HG02678 (cell line): ENCODE data around the gene GALNTL6.

Experiments
- ATAC-seq: cut with Tn5 transposase; IDR thresholded peaks from one replicate; pipeline ENCODE4 v1.9.1; 2021; ENCODE audit warnings: mild to moderate bottlenecking, moderate library complexity; ENCODE audit not compliant: unreplicated experiment

GALNTL6 gene

GRCh38 chr4:171985129-171985528 is 171.9 kb downstream of the GALNTL6 start:
- no peak for ATAC-seq

GRCh38 chr4:171993247-171993646 is 180.0 kb downstream of the GALNTL6 start:
- ATAC-seq, result no peak

GRCh38 chr4:172007889-172008288 is 194.7 kb downstream of the GALNTL6 start:
- ATAC-seq, result no peak

- no peak for ATAC-seq
Observed at GRCh38 chr4:172009446-172010230, 196.4 kb downstream of the GALNTL6 start.

- ATAC-seq, result no peak
Observed at GRCh38 chr4:172011196-172011595, 198.0 kb downstream of the GALNTL6 start.

- ATAC-seq, result no peak
Observed at GRCh38 chr4:172018358-172018757, 205.2 kb downstream of the GALNTL6 start.

- ATAC-seq, result no peak
Observed at GRCh38 chr4:172035562-172035961, 222.4 kb downstream of the GALNTL6 start.

- no peak for ATAC-seq
Observed at GRCh38 chr4:172040766-172041165, 227.6 kb downstream of the GALNTL6 start.

- no peak for ATAC-seq
Observed at GRCh38 chr4:172042714-172043114, 229.5 kb downstream of the GALNTL6 start.

GRCh38 chr4:172045981-172046380 is 232.8 kb downstream of the GALNTL6 start:
- no peak for ATAC-seq

- ATAC-seq, result no peak
Observed at GRCh38 chr4:172048666-172049065, 235.5 kb downstream of the GALNTL6 start.

- ATAC-seq, result no peak
Observed at GRCh38 chr4:172050911-172051310, 237.7 kb downstream of the GALNTL6 start.

- ATAC-seq, result peak; percentile 65
Observed at GRCh38 chr4:172055046-172055445, 241.8 kb downstream of the GALNTL6 start.

GRCh38 chr4:172055498-172055897 is 242.3 kb downstream of the GALNTL6 start:
- ATAC-seq, result no peak

- no peak for ATAC-seq
Observed at GRCh38 chr4:172061204-172061603, 248.0 kb downstream of the GALNTL6 start.

GRCh38 chr4:172068506-172068905 is 255.3 kb downstream of the GALNTL6 start:
- no peak for ATAC-seq

- no peak for ATAC-seq
Observed at GRCh38 chr4:172073590-172073989, 260.4 kb downstream of the GALNTL6 start.

- no peak for ATAC-seq
Observed at GRCh38 chr4:172083272-172083671, 270.1 kb downstream of the GALNTL6 start.

- ATAC-seq, result no peak
Observed at GRCh38 chr4:172088556-172088955, 275.4 kb downstream of the GALNTL6 start.

- no peak for ATAC-seq
Observed at GRCh38 chr4:172095161-172095560, 282.0 kb downstream of the GALNTL6 start.

GRCh38 chr4:172096786-172097185 is 283.6 kb downstream of the GALNTL6 start:
- no peak for ATAC-seq

GRCh38 chr4:172099376-172099775 is 286.2 kb downstream of the GALNTL6 start:
- ATAC-seq, result no peak

GRCh38 chr4:172103456-172103855 is 290.3 kb downstream of the GALNTL6 start:
- no peak for ATAC-seq
